ENCODE measurements around the gene GHITM.

- TF ChIP-seq CTCF (IDR thresholded peaks at IDR 0.05 in 8 of 11, conservative IDR thresholded peaks at IDR 0.05 in 3 of 11) (no peak), POLR2A (IDR thresholded peaks at IDR 0.05) (no peak), POLR2AphosphoS5 (IDR thresholded peaks at IDR 0.05) (no peak)
These were observed 54.0 kb downstream of the GHITM start for GRCh38 chr10:84193327-84193726.

Measured in spleen (tissue), 7 donors.